ENCODE results near the gene RASSF3.

DNA sequence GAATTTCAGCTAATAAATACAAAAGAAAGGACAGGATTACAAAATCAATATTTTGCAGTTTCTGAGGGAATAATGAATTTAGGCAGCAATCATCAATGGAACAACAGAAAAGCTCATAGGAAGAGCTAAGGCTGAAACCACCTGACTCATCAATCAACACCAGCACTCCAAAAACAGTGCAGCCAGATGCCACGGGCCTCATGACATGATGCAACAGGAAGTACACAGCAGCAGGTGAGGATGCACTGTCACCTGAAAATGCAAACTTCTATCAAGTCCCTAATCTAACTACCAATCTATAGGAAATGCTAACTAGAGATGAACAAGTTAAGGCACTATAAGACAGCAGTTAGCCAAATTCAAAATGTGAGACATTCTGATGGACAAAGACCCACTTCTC lies 127.2 kb downstream of the RASSF3 start:
- no peak for TF ChIP-seq EZH2 (IDR thresholded peaks at IDR 0.05; ENCODE audit: low read length)
- TF ChIP-seq, protein P1, sequence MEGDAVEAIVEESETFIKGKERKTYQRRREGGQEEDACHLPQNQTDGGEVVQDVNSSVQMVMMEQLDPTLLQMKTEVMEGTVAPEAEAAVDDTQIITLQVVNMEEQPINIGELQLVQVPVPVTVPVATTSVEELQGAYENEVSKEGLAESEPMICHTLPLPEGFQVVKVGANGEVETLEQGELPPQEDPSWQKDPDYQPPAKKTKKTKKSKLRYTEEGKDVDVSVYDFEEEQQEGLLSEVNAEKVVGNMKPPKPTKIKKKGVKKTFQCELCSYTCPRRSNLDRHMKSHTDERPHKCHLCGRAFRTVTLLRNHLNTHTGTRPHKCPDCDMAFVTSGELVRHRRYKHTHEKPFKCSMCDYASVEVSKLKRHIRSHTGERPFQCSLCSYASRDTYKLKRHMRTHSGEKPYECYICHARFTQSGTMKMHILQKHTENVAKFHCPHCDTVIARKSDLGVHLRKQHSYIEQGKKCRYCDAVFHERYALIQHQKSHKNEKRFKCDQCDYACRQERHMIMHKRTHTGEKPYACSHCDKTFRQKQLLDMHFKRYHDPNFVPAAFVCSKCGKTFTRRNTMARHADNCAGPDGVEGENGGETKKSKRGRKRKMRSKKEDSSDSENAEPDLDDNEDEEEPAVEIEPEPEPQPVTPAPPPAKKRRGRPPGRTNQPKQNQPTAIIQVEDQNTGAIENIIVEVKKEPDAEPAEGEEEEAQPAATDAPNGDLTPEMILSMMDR (optimal IDR thresholded peaks at IDR 0.05 in 1 of 3, IDR thresholded peaks at IDR 0.05 in 1 of 3, conservative IDR thresholded peaks at IDR 0.05 in 1 of 3; ENCODE audit: extremely low read depth in 1 of 3, insufficient read depth in 2 of 3, low read length in 3 of 3): no peak

Measured in keratinocyte (primary cell).